Esophagus squamous epithelium (tissue), 5 donors: ENCODE results near the gene RASSF3. TPM values are rescaled to one million over a fixed set of nuclear protein-coding genes. Genes with fewer than 3 reads are reported as not detected.

Experiments
- DNase-seq: peaks from one replicate; lab custom pipeline; 2025; lab: John Stamatoyannopoulos, UW
- H3K27ac ChIP-seq, 4 donors: fragments of 200-600 bp; sonication (generic); one replicate each; pipeline ENCODE4 v1.5.1; 2016 to 2019; ENCODE audit warnings: mild to moderate bottlenecking in 1 of 4
- H3K27me3 ChIP-seq, 4 donors: fragments of 200-600 bp; sonication (generic); 1 replicate in 3 of 4; 2 replicates in 1 of 4; pipeline versions ENCODE4 v1.5.1 to v1.6.0; 2017 to 2021; ENCODE audit warnings: antibody characterized with exemption in 1 of 4
- H3K36me3 ChIP-seq, 3 donors: fragments of 200-600 bp; sonication (generic); one replicate each; pipeline ENCODE4 v1.5.1; 2016 to 2019
- H3K4me1 ChIP-seq, 3 donors: fragments of 200-600 bp; sonication (generic); one replicate each; pipeline ENCODE4 v1.5.1; 2017 to 2019
- H3K4me3 ChIP-seq, 4 donors: fragments of 200-600 bp; sonication (generic); 1 replicate in 3 of 4; 2 replicates in 1 of 4; pipeline ENCODE4 v1.5.1; 2016 to 2019; ENCODE audit warnings: mild to moderate bottlenecking in 2 of 4, moderate library complexity in 1 of 4
- H3K9me3 ChIP-seq, 3 donors: fragments of 200-600 bp; sonication (generic); one replicate each; pipeline ENCODE4 v1.5.1; 2016 to 2019
- CTCF ChIP-seq, 6 experiments: fragments of 450-650 bp in 4 of 6; fragments of 200-600 bp in 2 of 6; sonication (generic) in 2 of 6; IDR thresholded peaks; one replicate each; pipeline ENCODE4 v1.5.1; 2016 to 2019; ENCODE audit warnings: antibody characterized with exemption in 6 of 6, mild to moderate bottlenecking in 4 of 6, moderate library complexity in 4 of 6
- POLR2A ChIP-seq, 4 donors: fragments of 450-650 bp; IDR thresholded peaks; one replicate each; pipeline ENCODE4 v1.6.1; 2017; ENCODE audit warnings: antibody characterized with exemption in 4 of 4, mild to moderate bottlenecking in 4 of 4, moderate library complexity in 3 of 4
- WGBS, 2 donors: methylation state at CpG; one replicate each; pipeline ENCODE4 v1.1.5; 2018; 5-methylcytosine and 5-hydroxymethylcytosine counted together
- intact Hi-C: fragments of 100-400 bp; cut with DNase I; formaldehyde crosslinking; loops from one replicate; pipeline ENCODE4 v1.15.0; 2022
- total RNA-seq, 4 donors: library from RNA; depleted of rRNA; stranded (reverse); fragments of >200 nt; gene quantifications; one replicate each; pipeline ENCODE4 v1.1.0, GENCODE V29; 2016
- donor health status: DM: yes; HTN: yes; CAD: no.

Gene RASSF3
- total RNA-seq, 4 donors from 2014 or later, result 10.4 to 44.4 (median 15.5) TPM

GRCh38 chr12:64666054-64666914, 56.0 kb downstream of the RASSF3 start:
- Histone ChIP-seq H3K27me3 (no peaks in the 10 kb centered on the region), H3K36me3 (no peaks in the 10 kb centered on the region), H3K4me1 (peaks cover 7 to 75% (median 38%) of the 10 kb centered on the region in 3 donors), H3K27ac (peak overlapping the region in 3 of 4 donors; percentile 43 to 88 (median 57)), H3K9me3 (no peaks in the 10 kb centered on the region), H3K4me3 (no peak overlapping the region)
- intact Hi-C loops, result no loop called here
- TF ChIP-seq POLR2A (IDR thresholded peaks at IDR 0.05) (no peak), CTCF (IDR thresholded peaks at IDR 0.05) (no peak)
- 44 to 63% methylated on average over 3 of the region's 3 CpGs for WGBS, 2 donors
- no peak for DNase-seq

GRCh38 chr12:64667793-64668192, 57.5 kb downstream of the RASSF3 start:
- intact Hi-C loops, result no loop called here
- no peak for TF ChIP-seq POLR2A (IDR thresholded peaks at IDR 0.05)
- no peak for TF ChIP-seq CTCF (IDR thresholded peaks at IDR 0.05)
- DNase-seq, result no peak
- no peaks in the 10 kb centered on the region for H3K36me3 ChIP-seq
- no peaks in the 10 kb centered on the region for H3K27me3 ChIP-seq
- peak overlapping the region in 1 of 4 donors; percentile 88 for H3K27ac ChIP-seq
- 50 to 76% methylated on average over 1 to 2 of the region's 2 CpGs for WGBS, 2 donors
- peaks cover 12 to 85% (median 43%) of the 10 kb centered on the region in 3 donors for H3K4me1 ChIP-seq
- no peaks in the 10 kb centered on the region for H3K9me3 ChIP-seq
- H3K4me3 ChIP-seq, result no peak overlapping the region

DNA sequence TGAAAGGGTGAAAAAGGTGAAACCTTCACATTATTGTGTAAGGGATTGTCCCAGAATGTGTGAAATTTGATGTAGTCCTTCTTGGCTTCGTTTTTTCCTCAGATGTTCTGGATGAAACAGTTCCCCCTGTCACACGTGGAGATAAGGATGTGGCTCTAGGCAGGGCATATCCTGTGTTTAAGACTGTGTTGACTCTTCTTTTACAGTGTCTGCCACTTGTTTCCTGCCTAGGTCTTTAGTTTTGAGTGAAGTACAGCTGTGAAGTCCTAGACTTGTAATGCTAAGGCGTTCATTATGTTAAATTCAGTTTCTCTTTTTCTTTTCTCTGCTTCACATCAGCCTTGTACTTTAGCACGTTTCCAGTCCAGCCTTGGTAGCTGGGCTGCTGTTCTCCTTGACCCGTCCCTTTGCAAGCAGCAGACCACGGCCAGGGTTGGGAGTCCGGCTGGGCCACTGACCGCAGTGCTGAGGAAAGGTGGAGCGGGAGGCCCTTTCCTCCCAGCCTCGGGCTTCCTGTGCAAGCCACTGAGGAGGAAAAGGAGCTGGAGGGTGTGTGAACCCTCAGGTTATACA, 59.1 kb downstream of the RASSF3 start:
- Histone ChIP-seq H3K4me1 (peaks cover 14 to 95% (median 50%) of the 10 kb centered on the region in 3 donors), H3K36me3 (no peaks in the 10 kb centered on the region), H3K27me3 (no peaks in the 10 kb centered on the region), H3K4me3 (peak overlapping the region in 2 of 4 donors; percentile 23 to 46), H3K9me3 (no peaks in the 10 kb centered on the region), H3K27ac (peak overlapping the region; percentile 7 to 88 (median 73))
- TF ChIP-seq CTCF (IDR thresholded peaks at IDR 0.05), result no peak
- no peak for TF ChIP-seq POLR2A (IDR thresholded peaks at IDR 0.05)
- no peak for DNase-seq
- intact Hi-C loops, result no loop called here
- WGBS, 2 donors, result 25 to 67% methylated on average over 9 of the region's 10 CpGs

DNA sequence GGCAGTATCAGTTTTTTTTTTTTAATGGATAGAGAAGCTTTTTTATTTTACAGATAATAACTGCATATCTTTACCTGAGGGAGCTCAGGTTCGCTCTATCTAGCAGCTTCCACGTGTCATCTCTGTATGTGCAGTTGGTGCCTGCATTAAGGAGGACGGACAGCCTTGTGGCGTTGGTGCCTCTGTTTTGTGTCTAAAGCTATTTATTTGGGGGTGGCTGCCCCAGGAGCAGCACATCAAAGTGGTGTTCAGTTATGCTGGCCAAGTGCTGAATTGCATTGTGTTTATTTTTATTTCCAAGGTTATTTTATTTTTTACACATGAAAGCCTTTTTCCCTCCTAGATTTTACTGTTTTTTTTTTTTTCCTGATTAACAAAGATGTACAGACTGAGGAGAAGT, 59.7 kb downstream of the RASSF3 start:
- Histone ChIP-seq H3K4me3 (peak overlapping the region in 2 of 4 donors; percentile 23 to 46), H3K36me3 (no peaks in the 10 kb centered on the region), H3K4me1 (peaks cover 14 to 98% (median 50%) of the 10 kb centered on the region in 3 donors), H3K27ac (peak overlapping the region in 2 of 4 donors; percentile 72 to 88), H3K9me3 (no peaks in the 10 kb centered on the region), H3K27me3 (no peaks in the 10 kb centered on the region)
- intact Hi-C loops, result no loop called here
- DNase-seq, result no peak
- TF ChIP-seq CTCF (IDR thresholded peaks at IDR 0.05) (no peak), POLR2A (IDR thresholded peaks at IDR 0.05) (no peak)
- 47 to 57% methylated on average over 4 of the region's 4 CpGs for WGBS, 2 donors
